C1 segment of cervical spinal cord (tissue), 14 donors: ENCODE data around the gene ABI3BP.

Experiments used
- DNase-seq, 14 donors: peaks; one replicate each; lab custom pipeline; 2025; lab: John Stamatoyannopoulos, UW

Gene ABI3BP

GRCh38 chr3:100941451-100941850 is 51.8 kb downstream of the ABI3BP start:
- no peak for DNase-seq

- no peak for DNase-seq
These were observed 52.2 kb downstream of the ABI3BP start for GRCh38 chr3:100941041-100941440.

- DNase-seq: no peak
These were observed 56.3 kb downstream of the ABI3BP start for GRCh38 chr3:100936931-100937330.

GRCh38 chr3:100932491-100932890 is 60.7 kb downstream of the ABI3BP start:
- DNase-seq: no peak

- no peak for DNase-seq
These were observed 64.4 kb downstream of the ABI3BP start for GRCh38 chr3:100928638-100929428.

GRCh38 chr3:100927775-100928174 is 65.4 kb downstream of the ABI3BP start:
- DNase-seq: no peak

GRCh38 chr3:100915706-100916495 is 77.3 kb downstream of the ABI3BP start:
- no peak for DNase-seq

GRCh38 chr3:100913870-100914648 is 79.2 kb downstream of the ABI3BP start:
- no peak for DNase-seq

GRCh38 chr3:100912976-100913545 is 80.2 kb downstream of the ABI3BP start:
- DNase-seq: no peak

GRCh38 chr3:100912571-100912970 is 80.7 kb downstream of the ABI3BP start:
- DNase-seq: no peak

GRCh38 chr3:100911956-100912355 is 81.3 kb downstream of the ABI3BP start:
- no peak for DNase-seq

- DNase-seq: no peak
These were observed 82.2 kb downstream of the ABI3BP start for GRCh38 chr3:100910986-100911385.

GRCh38 chr3:100902572-100902971 is 90.6 kb downstream of the ABI3BP start:
- DNase-seq: no peak

GRCh38 chr3:100900671-100901335 is 92.4 kb downstream of the ABI3BP start:
- DNase-seq: no peak

- no peak for DNase-seq
These were observed 93.7 kb downstream of the ABI3BP start for GRCh38 chr3:100899440-100900091.

- no peak for DNase-seq
These were observed 94.5 kb downstream of the ABI3BP start for GRCh38 chr3:100898681-100899080.

GRCh38 chr3:100896994-100897393 is 96.2 kb downstream of the ABI3BP start:
- DNase-seq: no peak

GRCh38 chr3:100893590-100893989 is 99.6 kb downstream of the ABI3BP start:
- no peak for DNase-seq

- DNase-seq: peak in 5 of 14 donors; percentile 5 to 23 (median 12)
These were observed 100.1 kb downstream of the ABI3BP start for GRCh38 chr3:100893108-100893507.

- DNase-seq: no peak
These were observed 101.4 kb downstream of the ABI3BP start for GRCh38 chr3:100891827-100892226.

GRCh38 chr3:100891033-100891432 is 102.2 kb downstream of the ABI3BP start:
- DNase-seq: no peak
